ENCODE measurements around the gene ATP8B1. TPM values are rescaled to one million over a fixed set of nuclear protein-coding genes. Genes with fewer than 3 reads are reported as not detected.
A peak's percentile ranks its signal among the peaks of the same experiment; 100 is the strongest.

Gene ATP8B1
- total and polyA plus RNA-seq, 9 of the 15 experiments (the other 6 are each of a cell fraction or from before 2014, with no cell fraction given) = 0.01 to 0.22 (median 0.03) TPM; not detected in 3

DNA sequence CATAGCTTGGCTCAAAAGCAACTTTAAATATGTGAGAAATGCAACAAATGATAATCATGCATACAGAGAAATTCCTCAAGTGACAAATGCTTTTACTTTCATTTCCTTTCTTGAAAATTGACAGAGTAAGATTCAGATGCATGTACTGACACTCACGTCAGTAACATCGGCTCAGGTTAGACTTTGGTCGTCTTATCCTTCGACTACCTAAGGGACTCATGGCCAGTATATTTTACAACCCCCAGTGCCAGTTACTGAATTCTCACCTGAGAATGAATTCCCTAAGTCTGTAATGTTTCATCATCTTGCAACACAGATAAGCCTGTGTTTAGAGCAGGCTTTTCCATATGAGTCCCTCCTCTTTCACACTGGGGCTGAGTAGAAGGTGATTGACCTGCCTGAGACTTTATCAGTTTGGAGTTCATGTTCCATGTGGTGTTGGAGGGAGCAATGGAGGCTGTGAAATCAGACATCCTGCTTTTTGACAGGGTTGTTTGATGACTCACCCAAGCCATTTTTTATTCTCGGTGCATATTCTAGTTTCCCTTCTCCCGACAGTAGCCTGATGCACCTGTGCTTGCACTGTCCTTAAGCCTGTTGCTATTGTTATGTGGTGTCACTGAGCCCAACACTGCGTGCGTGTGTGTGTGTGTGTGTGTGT, 30.5 kb upstream of the ATP8B1 start (continued):
- peak; percentile 73; the same call in 1 of the 2 replicates for TF ChIP-seq MGA (IDR thresholded peaks at IDR 0.05)
- peak; percentile 62; the same call in 1 of the 2 replicates for TF ChIP-seq MYC (IDR thresholded peaks at IDR 0.05; ENCODE audit: low read depth, low read length)
- no peak for TF ChIP-seq MYC (CRISPR knock-in tag; IDR thresholded peaks at IDR 0.05; ENCODE audit: borderline replicate concordance, low read depth)
- TF ChIP-seq ARID1B (IDR thresholded peaks at IDR 0.05) = peak; percentile 70
- TF ChIP-seq MEIS2 (IDR thresholded peaks at IDR 0.05; ENCODE audit: partially characterized antibody) = peak; percentile 73
- no peak for TF ChIP-seq FOXK1 (CRISPR knock-in tag; IDR thresholded peaks at IDR 0.05; ENCODE audit: borderline replicate concordance)
- TF ChIP-seq CUX1 (CRISPR knock-in tag; IDR thresholded peaks at IDR 0.05) = no peak
- TF ChIP-seq ZNF785 (CRISPR knock-in tag; IDR thresholded peaks at IDR 0.05) = no peak
- TF ChIP-seq MXD1 (CRISPR knock-in tag; IDR thresholded peaks at IDR 0.05; ENCODE audit: borderline replicate concordance, poor library complexity, severe bottlenecking) = no peak
